ENCODE measurements around the gene TINCR.

The TINCR gene

DNA sequence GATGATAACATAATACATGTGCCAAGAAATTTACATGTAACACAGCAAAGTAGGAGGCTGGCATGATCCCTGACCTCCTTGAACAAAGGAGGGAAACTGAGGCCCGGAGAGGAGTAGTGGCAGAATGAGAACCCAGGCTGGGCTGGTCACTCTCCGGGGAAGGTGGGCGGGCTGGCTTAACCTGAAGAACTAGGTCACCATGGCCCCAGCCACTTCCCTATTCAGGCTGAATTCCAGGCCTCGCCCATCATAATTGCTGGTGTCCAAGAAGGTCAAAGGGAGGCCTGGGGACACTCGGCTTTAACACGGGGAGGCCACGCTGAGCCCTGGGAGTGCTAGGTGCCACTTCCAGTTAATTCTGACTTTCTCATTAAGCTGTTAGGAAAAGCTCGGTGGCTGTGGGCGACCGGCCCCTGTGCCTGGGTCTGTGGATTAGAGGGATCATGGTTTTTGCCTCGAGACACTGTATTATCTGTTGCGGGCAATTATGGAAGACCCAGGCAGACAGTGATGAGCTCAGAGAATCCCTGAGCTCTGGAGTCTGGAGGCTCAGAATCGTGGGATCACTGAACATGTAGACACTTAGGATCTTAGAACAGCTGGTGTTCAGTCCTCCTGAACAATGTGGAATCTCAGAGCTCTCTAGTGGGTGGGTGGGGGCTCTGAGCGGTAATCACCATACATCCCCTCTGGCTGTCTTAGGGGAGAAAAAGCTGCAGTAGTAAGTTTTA is 5.0 kb upstream of the TINCR start:
- in situ Hi-C loops (cut with HindIII; ENCODE audit: low sequenced_read_pairs) = no loop called here
- DNase-seq (ENCODE audit: low read depth) = no peak
- TF ChIP-seq, protein P1, sequence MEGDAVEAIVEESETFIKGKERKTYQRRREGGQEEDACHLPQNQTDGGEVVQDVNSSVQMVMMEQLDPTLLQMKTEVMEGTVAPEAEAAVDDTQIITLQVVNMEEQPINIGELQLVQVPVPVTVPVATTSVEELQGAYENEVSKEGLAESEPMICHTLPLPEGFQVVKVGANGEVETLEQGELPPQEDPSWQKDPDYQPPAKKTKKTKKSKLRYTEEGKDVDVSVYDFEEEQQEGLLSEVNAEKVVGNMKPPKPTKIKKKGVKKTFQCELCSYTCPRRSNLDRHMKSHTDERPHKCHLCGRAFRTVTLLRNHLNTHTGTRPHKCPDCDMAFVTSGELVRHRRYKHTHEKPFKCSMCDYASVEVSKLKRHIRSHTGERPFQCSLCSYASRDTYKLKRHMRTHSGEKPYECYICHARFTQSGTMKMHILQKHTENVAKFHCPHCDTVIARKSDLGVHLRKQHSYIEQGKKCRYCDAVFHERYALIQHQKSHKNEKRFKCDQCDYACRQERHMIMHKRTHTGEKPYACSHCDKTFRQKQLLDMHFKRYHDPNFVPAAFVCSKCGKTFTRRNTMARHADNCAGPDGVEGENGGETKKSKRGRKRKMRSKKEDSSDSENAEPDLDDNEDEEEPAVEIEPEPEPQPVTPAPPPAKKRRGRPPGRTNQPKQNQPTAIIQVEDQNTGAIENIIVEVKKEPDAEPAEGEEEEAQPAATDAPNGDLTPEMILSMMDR (IDR thresholded peaks at IDR 0.05; ENCODE audit: low read depth, low read length, missing control alignments) = no peak
- no peak overlapping the region for H3K4me3 ChIP-seq (ENCODE audit: low read depth, low read length)

DNA sequence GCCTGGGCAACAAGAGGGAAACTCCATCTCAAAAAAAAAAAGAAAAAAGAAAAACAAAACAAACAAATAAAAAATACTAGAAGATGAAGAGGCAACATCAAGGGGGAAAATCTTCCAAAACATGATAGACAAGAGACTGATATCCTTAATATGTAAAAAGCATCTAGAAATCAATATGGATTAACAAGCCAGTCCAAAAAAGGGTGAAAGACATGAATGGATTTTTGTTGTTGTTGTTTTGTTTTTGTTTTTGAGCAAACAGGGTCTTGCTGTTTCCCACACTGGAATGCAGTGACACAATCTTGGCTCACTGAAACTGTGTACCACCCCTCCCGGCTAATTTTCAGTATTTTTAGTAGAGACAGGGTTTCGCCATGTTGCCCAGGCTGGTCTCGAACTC is 4.0 kb upstream of the TINCR start:
- H3K4me3 ChIP-seq (ENCODE audit: low read depth, low read length) = no peak overlapping the region
- no peak for DNase-seq (ENCODE audit: low read depth)
- TF ChIP-seq, protein P1 (IDR thresholded peaks at IDR 0.05; ENCODE audit: low read depth, low read length, missing control alignments) = no peak
- in situ Hi-C loops (cut with HindIII; ENCODE audit: low sequenced_read_pairs) = no loop called here

DNA sequence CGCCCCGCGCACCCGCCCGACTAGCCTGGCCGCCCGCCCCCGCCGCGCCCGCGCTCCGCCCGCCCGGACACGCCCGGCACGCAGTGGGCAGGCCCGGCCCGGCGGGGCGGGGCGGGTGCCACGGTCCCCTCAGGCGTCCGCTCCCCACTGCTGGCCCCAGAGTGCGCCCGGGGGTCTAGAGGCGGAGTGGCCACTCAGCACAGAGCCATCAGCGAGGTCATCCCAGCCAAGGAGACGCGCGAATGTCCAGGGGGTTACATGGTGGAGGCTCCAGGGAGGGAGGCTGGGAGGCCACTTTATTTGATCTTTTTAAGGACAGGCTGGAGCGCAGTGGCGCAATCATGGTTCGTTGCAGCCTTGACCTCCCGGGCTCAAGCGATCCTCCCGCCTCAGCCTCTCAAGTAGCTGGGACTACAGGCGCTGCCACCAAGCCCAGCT is 236 bp upstream of the TINCR start:
- TF ChIP-seq, protein P1 (IDR thresholded peaks at IDR 0.05; ENCODE audit: low read depth, low read length, missing control alignments) = no peak
- H3K4me3 ChIP-seq (ENCODE audit: low read depth, low read length) = no peak overlapping the region
- in situ Hi-C loops (cut with HindIII; ENCODE audit: low sequenced_read_pairs) = no loop called here
- no peak for DNase-seq (ENCODE audit: low read depth)

DNA sequence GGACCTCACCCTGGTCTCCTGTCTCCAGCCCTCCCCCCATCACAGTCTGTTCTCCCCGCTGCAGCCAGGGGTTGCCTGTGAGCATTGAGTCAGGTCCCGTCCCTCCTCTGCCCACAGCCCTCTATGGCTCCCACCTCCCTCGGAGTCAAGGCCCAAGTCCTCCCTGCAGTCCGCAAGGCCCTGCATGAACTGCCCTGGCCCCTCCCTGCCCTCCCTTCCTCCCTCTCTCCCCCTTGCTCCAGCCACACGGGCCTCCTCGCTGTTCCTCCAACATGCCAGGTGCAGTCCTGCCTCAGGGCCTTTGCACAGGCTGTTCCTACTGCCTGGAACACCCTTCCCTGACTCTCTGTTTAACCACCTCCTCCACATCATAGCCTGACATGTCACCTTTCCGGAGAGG is 2.8 kb downstream of the TINCR start:
- H3K4me3 ChIP-seq (ENCODE audit: low read depth, low read length) = no peak overlapping the region
- TF ChIP-seq, protein P1 (IDR thresholded peaks at IDR 0.05; ENCODE audit: low read depth, low read length, missing control alignments) = no peak
- in situ Hi-C loops (cut with HindIII; ENCODE audit: low sequenced_read_pairs) = no loop called here
- DNase-seq (ENCODE audit: low read depth) = no peak

DNA sequence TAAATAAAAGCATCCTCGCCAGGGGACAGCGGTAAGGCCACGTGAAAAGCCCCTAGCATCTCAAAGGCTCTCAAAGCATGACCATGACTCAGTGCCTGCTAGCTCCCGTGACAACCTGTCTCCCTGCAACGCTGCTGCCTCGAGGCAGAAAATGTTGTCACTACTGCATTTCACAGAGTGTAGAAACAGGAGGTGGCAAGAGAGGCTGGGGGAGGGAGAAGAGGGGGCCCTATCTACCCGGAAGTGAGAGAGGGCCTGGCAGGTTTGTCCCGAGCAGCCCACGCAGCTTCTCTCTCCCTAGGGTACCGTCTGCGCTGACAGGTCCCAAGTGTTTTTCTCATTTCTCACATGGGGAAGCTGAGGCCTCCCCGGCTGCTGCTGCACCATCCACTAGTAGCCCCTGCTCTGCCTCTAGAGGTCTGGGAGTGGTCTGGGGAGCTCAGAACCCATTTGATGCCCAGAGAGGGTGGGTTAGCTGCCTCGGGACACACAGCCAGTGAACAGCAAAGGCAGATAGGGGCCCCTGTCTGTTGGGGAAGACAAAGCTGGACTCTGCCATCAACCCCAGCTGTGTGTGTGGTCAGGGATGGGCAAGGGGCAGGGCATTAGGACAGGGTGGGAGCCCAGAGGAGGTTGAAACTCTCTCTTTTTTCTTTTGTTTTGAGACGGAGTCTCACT is 3.7 kb downstream of the TINCR start:
- TF ChIP-seq, protein P1 (IDR thresholded peaks at IDR 0.05; ENCODE audit: low read depth, low read length, missing control alignments) = no peak
- in situ Hi-C loops (cut with HindIII; ENCODE audit: low sequenced_read_pairs) = no loop called here
- DNase-seq (ENCODE audit: low read depth) = no peak
- H3K4me3 ChIP-seq (ENCODE audit: low read depth, low read length) = no peak overlapping the region

DNA sequence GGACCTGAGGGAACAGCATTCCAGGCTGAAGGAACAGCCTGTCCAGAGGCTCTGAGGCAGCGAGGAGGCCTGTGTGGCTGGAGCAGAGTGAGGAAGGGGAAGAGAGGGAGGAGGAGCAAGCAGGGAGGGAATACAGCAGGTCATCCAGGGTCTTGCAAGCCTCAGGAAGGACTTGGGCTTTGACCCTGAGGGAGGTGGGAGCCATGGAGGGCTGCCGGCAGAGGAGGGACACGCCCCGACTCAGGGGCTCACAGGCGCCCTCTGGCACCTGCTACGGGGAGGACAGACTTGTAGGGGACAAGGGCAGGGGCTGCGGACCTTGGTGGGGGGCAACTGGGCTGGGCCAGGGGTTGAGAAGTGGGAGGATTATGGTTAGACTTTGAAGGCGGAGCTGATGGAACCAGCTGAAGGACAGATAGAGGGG is 4.7 kb downstream of the TINCR start:
- in situ Hi-C loops (cut with HindIII; ENCODE audit: low sequenced_read_pairs) = no loop called here
- H3K4me3 ChIP-seq (ENCODE audit: low read depth, low read length) = no peak overlapping the region
- TF ChIP-seq, protein P1 (IDR thresholded peaks at IDR 0.05; ENCODE audit: low read depth, low read length, missing control alignments) = no peak
- DNase-seq (ENCODE audit: low read depth) = no peak
